Activated T-cell treated with anti-CD3 and anti-CD28 coated beads for 24 hours (primary cell): ENCODE data around the gene TMEM184B.
"Not testable (repeated sequence)": the region's sequence is repeated elsewhere in the genome, so short reads cannot be mapped to it uniquely, and the experiment has no call there.

Experiments used
- DNase-seq: peaks from one replicate; pipeline ENCODE4 v3.0.0-alpha.2; 2020; ENCODE audit warnings: low read depth

The TMEM184B gene

DNA sequence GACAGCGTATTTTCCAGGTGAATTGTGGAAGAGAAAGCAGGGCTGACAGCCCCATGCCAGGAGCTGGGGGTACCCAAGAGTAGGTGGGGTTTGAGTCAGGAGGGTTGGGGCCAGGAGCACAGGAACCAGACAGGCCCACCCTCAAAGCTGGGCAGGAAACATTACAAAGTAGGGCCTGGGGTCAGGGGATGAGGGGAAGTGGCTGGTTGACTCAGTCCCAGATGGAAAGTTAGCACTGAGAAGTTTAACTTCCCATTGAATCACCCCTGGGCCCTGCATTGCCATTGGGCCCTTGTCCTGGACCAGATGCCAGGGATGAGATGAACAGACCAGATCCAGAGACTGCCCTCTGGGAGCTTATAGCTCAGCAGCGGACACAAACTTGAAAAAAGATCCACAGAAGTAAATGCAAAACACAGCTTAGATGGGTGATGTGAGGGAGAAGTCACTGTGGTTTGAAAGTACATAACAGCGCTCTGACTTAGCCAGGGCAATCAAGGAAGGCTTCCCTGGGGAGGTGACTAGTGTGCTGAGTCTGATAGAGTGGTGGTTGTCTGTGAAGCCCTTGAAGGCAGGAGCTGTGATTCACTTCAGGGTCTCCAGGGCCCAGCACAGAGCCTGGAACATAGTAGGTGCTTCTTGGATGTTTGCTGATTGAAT lies 68.8 kb downstream of the TMEM184B start:
- DNase-seq: no peak

DNA sequence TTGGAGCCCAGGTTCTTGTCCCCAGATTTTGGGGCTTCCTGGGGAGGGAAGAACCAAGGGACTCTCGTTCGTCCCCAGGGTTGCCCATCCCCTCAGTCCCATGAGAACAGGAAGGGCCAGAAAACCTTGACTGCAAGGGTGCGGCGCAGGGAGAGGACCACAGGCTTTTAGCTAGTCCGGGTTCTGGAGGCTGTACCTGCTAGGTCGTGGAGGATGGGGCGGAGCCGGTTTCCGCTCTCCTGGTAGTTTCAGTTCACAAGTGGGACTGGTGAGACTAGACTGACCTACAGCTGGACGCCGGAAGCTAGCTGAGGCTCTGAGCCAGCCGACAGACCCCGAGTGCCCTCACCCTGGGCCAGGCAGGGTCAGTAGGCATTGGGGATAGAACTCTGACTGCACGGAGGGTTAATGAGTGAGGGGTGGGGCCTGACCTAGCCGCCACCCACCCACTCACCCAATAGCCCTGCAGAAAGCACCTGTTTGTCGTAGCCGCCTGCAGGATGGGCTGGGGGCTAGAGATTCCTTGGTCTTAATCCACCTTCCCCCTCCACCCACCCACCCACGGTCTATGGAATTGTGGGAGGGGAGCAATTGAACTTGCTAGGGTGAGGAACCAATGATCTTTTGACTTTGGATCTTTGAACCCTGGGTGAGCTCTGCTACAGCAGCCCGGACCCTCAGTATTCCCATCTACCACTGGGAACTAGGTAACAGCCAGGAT lies 69.6 kb downstream of the TMEM184B start:
- no peak for DNase-seq

DNA sequence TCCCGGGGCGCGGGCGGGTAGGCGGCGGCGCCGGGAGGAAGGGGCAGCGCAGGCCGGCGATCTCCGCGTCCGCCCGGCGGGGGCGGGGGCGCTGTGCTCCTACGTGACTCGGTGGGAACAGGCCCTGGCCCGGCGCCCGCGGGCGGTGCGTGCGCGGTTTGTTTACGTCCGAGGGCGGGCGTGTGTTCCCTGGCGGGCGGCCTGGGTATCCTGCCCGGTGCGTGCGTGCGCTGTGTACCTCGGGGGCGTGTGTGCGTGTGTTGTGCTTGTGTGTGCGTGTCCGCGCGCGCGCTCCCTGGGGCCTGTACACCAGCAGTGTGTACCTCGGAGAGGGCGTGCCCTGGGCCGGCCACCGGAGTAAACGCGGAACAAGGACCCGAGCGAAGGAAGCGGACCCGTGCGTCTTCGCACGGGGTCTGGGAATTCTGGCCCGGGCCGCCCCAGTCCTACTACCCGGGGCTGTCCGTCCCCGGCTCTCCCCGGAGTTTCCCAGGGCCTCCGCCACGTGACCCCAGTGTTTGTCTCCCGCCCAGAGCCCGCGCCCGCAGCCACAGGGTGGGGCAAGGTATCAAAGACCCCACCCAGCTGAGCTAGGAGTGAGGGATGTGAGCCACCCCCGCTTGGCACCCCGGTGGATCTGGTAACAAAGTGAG lies 70.2 kb downstream of the TMEM184B start:
- no peak for DNase-seq

DNA sequence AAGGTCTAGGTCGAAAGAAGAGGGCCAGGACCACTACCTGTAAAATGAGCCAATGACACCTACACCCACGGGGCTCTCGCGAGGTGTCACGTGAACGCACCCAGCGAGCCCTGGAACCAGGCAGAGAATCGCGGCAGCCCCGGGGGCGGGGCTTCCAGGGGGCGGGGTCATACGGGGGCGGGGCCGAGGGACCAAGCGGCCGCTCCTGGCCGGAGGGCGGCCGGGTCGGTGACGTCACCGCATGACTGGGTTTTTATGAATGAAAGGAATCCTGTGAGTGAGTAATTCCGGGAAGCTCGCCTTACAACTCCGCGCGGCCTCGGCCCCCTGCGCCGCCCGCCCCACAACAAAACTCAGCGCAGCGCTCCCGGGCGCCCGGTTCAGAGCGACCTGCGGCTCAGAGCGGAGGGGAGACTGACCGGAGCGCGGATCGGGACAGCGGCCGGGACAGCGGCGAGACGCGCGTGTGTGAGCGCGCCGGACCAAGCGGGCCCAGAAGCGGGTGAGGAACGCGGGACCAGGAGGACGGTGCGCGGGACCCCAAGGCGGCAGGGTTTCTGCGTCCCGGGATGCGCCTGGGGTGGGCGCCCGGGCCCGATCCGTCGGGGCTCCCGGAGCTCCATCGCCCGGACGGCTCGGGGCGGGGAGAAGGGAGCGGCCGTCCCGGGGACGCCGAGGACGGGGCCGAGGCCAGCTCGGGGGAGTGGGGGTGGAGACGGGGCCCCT lies 70.9 kb downstream of the TMEM184B start, which contains the start of gene MAFF:
TSS of gene MAFF (plus strand) at position 284 of the 726 bp plus-strand sequence. CDS start 11,860 bp downstream, outside the sequence.
- DNase-seq: peak; percentile 83

DNA sequence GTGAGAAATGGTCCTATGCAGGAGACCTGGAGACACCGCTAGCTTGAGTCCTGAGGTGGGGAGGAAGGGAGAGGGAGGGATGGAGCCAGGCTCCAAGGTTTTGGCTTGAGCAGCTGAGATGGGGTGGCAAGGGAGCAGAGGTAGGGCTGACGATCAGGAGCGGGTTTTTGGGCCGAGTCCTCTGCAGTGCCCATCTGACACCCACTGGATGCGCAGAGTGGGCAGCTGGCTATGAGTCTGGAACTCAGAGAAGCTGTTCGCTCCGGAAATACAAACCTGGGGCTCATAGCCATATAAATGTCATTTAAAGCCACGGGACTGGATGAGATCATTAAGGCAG lies 71.5 kb downstream of the TMEM184B start:
- no peak for DNase-seq

DNA sequence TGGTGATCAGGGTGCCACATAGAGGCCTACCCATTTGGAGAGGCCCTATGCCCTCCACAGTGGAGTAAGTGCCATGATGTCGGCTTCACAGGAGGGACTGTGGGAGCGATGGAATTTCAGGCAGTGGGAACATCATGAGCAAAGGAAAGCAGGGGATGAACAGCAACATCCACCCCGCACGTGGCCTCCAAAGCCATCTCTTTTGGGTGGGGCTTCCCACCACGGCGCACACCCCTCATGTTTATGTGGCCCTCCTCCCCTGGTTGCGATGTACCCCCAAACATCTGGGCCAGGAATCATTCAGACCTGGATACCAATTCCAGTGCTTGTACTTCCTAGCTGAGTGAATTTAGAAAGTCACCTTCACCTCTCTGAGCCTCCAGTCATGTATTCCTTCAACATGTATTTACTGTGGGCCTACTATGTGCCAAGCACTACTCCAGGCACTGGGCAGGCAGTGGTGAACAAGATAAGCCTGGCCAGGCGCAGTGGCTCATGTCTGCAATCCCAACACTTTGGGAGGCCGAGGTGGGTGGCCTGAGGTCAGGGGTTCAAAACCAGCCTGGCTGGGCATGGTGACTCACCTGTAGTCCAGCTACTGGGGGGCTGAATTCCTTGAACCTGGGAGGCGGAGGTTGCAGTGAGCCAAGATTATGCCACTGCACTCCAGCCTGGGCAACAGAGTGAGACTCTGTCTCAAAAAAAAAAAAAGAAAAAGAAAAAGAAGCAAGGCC lies 72.8 kb downstream of the TMEM184B start:
- no peak for DNase-seq

DNA sequence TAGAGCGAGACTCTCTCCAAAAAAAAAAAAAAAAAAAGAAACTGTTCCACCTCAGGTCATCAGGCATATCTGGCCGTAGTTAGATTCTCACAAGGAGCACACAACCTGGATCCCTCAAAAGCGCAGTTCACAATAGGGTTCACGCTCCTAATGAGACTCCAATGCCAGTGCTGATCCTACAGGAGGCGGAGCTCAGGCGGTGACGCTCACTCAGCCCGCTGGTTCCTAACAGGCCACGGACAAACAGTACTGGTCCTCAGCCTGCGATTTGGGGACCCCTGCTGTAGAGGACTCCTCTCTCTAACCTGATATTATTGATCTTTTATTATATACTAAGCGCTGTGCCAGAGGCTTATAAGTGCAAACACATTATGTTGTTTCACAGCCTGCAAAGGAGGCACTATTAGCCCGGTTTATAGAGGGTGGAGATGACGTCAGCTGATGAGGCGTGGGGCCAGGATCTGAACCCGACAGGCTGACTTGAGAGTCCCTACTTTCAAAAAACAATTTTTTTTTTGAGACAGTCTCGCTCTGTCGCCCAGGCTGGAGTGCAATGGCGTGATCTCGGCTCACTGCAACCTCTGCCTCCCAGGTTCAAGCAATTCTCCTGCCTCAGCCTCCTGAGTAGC lies 75.9 kb downstream of the TMEM184B start:
- no peak for DNase-seq

DNA sequence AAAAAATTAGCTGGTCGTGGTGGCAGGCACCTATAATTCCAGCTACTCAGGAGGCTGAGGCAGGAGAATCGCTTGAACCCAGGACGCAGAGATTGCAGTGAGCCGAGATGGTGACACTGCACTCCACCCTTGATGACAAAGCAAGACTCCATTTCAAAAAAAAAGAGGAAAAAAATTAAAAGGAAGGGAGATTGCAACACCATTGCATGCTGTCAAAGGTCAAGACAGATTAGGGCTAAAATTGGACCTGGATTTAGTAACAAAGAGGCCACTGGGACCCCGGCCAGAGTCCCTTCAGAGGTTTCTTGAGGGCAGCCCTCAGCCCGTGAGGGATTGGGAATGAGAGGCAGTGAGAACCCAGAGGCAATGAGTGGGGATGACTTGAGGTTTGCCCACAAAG lies 79.2 kb downstream of the TMEM184B start:
- DNase-seq: no peak

DNA sequence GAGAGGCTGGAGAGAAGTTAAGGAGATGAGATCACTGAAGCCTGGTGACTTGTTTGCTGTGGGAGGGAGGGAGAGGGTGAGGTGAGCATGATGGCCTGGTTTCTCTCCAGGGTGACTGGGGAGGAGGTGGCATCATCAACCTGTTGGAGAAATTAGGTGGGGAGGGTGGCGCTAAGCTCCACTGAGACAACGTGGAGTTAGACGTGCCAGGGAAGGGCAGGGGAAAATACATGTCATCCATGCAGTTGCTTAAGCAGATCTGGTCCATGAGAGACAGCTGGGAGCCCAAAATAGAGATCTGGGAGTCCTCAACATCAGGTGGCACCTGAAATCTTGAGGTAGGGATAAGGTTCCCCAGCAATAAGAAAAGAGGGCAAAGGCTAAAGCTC lies 80.3 kb downstream of the TMEM184B start:
- no peak for DNase-seq

DNA sequence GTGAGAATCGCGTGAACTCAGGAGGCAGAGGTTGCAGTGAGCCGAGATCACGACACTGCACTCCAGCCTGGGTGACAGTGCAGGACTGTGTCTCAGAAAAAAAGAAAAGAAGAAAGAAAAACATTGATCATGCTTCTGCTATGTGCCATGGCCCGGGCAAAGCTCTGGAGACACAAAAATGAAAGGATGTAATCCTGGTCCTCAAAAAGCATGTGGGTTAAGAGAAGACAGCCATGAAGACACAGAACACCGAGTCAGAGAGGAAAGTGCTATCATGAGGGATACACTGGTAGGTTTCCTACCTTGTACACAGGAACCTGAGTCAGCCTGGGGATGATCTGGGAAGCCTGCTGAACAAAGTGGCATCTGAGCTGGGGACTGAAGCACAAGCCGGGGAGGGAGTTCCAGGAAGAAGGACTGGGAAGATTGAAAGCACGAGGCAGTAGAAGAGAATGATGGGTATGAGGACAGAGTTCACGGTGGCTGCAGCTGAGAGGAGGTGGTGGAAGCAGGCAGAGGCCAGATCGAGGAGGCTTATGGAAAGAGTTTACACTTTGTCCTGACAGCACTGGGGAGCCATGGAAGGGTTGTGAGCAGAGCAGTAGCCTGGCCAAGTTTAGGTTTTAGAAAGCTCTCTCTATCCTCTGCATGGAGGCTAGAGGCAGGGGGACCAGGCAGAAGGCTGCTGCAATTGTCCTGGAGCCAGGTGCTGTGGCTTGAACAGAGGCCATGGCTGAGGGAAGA lies 80.9 kb downstream of the TMEM184B start:
- DNase-seq: no peak

DNA sequence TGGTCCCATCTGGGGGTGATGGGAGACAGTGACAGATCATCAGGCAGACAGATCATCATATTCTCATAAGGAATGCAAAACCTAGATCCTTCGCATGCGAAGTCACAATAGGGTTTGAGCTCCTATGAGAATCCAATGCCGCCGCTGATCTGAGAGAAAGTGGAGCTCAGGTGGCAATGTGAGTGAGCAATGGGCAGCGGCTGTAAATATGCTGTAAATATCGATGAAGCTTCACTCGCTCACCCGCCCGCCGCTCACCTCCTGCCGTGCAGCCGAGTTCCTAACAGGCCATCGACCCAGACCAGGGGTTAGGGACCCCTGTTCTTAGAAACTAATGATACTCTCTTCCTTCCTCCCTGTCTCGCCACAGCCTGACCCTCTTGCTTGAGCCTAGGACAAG lies 81.8 kb downstream of the TMEM184B start:
- no peak for DNase-seq

DNA sequence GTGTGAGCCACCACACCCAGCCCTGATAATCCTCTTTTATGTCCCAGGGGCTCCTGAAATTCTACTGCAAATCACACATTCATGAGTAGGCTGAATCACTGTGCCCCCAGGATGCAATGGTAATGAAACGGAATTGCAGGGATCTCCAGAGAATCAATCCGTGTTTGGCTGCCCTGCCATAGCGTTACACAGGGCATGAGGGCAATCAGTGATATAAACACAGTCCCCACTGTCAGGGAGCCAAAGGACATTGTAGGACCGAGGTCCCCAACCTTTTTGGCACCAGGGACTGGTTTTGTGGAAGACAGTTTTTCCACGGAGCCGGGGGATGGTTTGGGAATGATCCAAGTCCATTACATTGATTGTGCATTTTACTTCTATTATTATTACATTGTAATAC lies 82.2 kb downstream of the TMEM184B start:
- DNase-seq: no peak

DNA sequence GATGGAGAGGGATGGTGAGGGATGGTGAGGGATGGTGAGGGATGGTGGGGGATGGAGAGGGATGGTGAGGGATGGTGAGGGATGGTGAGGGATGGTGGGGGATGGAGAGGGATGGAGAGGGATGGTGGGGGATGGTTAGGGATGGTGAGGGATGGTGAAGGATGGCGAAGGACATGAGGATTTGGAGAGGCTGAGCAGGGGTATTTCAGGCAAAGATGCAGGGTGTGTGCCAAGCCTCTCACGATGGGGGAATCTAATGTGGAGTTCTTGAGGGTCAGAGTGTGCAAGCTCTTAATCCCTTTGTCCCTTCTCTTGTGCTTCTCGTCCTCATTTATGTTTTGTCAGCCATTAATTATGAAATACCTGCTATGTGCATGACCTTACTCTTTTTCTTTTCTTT lies 83.7 kb downstream of the TMEM184B start:
- no peak for DNase-seq

DNA sequence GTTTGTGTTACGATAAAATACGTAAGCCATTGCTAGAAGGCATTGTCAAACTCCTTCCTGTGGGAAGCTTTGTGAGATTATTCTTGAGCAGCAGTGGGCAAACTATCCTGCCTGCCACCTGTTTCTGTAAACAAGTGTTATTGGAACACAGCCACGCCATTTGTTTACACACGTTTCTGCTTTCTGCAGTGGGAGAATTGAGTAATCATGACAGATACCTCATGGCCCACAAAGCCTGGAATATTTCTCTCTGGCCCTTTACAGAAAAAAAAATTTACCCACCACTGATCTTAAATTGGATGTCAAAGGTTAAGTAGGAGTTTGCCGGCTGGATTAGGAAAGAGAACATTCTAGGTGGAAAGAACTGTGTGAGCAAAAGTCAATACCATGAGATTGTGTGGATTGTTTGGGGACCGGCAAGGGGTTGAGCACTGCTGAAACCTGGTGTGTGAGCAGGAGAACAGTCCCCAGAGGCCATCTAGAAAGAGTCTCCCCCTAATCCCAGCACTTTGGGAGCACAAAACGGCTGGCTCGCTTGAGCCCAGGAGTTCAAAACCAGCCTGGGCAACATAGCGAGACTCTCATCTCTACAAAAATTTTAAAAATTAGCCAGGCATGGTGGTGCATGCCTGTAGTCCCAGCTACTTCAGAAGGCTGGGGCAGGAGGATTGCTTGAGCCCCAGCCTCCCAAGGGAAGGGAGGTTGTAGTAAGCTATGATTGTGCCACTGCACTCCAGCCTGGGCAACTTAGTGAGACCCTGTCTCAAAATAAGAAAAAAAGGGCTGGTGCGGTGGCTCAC lies 85.2 kb downstream of the TMEM184B start:
- no peak for DNase-seq

DNA sequence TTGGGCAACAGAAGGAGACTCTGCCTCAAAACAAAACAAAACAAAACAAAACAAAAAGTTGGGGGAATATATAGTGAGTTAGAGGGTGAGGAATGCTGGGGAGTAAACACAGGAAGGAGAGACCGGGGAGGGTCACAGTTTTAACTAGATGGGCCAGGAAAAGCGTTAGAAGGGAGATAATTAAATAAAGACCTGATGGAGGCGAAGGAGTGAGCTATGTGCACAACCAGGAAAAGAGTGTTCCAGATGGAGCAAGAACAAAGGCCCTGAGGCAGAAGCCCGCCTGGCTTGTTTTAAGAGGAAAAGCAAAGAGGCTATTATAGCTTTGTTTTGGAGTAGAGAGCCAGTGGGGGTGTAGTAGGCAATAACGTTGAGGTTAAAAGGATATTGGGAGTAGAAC lies 86.4 kb downstream of the TMEM184B start:
- DNase-seq: no peak

DNA sequence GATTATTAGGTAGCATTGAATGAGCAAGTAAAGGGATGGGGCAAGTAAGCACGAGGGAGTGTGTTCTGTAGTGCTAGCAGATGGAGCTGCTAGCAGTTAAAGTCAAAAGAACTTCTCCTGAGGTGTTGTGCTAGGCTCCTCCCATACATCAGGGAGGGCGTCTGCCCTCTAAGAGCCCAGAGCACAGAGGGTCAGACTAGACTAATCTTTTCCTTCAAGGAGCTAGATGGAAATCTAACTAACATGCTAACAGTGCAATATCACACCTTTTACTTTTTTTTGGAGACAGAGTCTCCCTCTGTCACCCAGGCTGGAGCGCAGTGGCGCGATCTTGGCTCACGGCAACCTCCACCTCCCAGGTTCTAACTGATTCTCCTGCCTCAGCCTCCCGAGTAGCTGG lies 88.0 kb downstream of the TMEM184B start:
- DNase-seq: no peak

DNA sequence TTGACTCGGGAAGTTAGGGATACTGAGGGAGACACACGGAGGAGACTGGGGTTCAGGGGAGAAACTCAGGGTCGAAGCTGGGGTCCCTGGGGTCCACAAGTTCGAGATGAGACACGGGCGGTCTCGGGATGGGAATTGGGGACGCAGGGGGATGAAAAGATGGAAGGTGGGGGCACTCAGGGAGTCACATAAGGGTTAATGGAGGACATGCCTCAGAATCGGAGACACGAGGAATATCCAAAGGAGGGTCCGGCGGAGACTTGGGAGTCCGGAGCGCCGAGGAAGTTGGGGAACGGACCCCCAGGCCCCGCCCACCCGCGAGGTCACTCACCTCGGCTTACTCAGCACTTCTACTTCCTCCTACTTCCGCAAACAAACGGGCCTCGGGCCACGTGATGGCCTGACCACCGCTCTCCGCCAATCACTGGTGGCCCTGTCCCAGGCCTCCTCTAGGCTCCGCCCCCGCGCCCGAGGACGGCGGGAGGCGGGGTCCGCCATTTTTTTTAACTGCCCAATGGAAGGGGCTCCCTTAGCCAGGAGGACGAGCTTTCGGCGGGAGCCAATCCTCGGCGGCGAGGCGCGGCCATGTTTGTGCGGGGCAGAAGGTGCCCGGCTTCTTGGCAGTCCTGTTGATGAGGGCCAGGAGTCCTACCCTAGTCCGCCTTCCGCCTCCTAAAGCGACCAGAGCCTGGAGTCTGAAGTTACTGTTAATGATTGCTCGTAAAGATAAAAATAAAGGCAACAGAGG lies 91.2 kb downstream of the TMEM184B start, which contains the start of gene PLA2G6:
TSS of gene PLA2G6 (minus strand) at position 378 of the 748 bp plus-strand sequence. CDS start 12,404 bp downstream, outside the sequence.
- peak; percentile 97 for DNase-seq

DNA sequence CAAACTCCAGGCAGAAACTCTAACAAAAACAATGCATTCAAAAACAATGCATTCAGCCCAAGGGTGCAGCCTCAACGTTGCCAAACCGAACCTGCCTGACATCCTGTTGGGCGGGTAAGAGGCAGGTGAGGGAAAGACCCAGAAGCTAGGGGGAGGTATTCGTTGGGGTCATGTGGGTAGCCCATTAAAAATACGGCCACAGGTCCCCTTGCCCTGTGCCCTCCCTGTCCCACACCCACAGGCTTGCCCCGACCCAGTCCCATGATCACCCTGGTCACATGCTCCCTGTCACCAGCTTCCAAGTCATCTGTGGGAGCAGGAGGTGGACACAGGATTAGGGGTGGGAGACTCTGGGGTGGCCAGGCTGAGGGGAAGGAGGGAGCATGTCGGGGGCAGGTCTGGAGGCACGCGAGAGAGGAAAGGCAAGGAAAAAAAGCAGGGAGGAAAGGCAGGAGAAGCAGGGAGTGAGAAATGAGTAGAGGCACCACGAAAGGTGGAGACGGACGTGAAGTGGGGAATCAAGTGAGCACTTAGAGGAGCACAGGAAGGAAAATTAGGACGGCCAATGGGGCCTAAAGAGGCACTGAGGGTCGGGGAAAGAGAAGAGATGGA lies 91.9 kb downstream of the TMEM184B start:
- no peak for DNase-seq

DNA sequence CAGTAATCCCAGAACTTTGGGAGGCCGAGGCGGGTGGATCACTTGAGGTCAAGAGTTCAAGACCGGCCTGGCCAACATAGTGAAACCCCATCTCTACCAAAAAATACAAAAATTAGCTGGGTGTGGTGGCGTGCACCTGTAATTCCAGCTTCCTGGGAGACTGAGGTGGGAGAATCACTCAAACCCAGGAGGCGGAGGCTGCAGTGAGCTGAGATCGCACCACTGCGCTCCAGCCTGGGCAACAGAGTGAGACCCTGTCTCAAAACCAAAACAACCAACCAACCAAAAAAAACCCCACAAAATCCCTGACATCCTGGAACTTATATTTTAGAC lies 94.2 kb downstream of the TMEM184B start:
- DNase-seq: not testable (repeated sequence)
